Loucy (cell line): ENCODE results near the gene TDRD9.

Source experiments
- H2AFZ ChIP-seq: fragments of 200-600 bp; sonication (generic); 2 replicates; pipeline ENCODE4 v1.6.0; 2016; ENCODE audit warnings: antibody characterized with exemption, mild to moderate bottlenecking, low read length, moderate library complexity
- H3F3A ChIP-seq: fragments of 200-600 bp; 2 replicates; pipeline ENCODE4 v1.6.0; 2016; ENCODE audit warnings: antibody characterized with exemption, low read depth, mild to moderate bottlenecking
- H3K27me3 ChIP-seq: fragments of 200-600 bp; sonication (generic); 2 replicates; pipeline ENCODE4 v1.6.1; 2014; ENCODE audit warnings: low read length, mild to moderate bottlenecking; ENCODE audit not compliant: insufficient read depth, poor library complexity, severe bottlenecking
- H3K36me3 ChIP-seq: fragments of 200-600 bp; sonication (generic); 2 replicates; pipeline ENCODE4 v1.6.1; 2016; ENCODE audit warnings: low read length; ENCODE audit not compliant: insufficient read depth
- H3K4me1 ChIP-seq: fragments of 200-600 bp; sonication (generic); 2 replicates; pipeline ENCODE4 v1.5.1; 2014; ENCODE audit warnings: low read length, mild to moderate bottlenecking; ENCODE audit not compliant: insufficient read depth, poor library complexity, severe bottlenecking
- H3K4me2 ChIP-seq: fragments of 200-600 bp; sonication (generic); 2 replicates; pipeline ENCODE4 v1.6.0; 2014; ENCODE audit warnings: antibody characterized with exemption, low read length, low read depth, mild to moderate bottlenecking; ENCODE audit not compliant: poor library complexity, severe bottlenecking
- H3K4me3 ChIP-seq: fragments of 200-600 bp; sonication (generic); 2 replicates; pipeline ENCODE4 v1.5.1; 2014; ENCODE audit warnings: low read length, mild to moderate bottlenecking, mixed read lengths; ENCODE audit not compliant: poor library complexity, severe bottlenecking
- H3K79me2 ChIP-seq: fragments of 200-600 bp; sonication (generic); 2 replicates; pipeline ENCODE4 v1.6.1; 2014; ENCODE audit warnings: low read length; ENCODE audit not compliant: insufficient read depth
- H3K9ac ChIP-seq: fragments of 200-600 bp; sonication (generic); 2 replicates; pipeline ENCODE4 v1.6.0; 2014; ENCODE audit warnings: mild to moderate bottlenecking, low read depth, low read length, moderate library complexity; ENCODE audit not compliant: poor library complexity, severe bottlenecking
- H3K9me2 ChIP-seq: fragments of 200-600 bp; sonication (generic); replicated peaks from 2 replicates; pipeline ENCODE4 v1.6.1; 2016; ENCODE audit warnings: low read depth, low read length, mixed read lengths
- H3K9me3 ChIP-seq: fragments of 200-600 bp; sonication (generic); 2 replicates; pipeline ENCODE4 v1.6.1; 2014; ENCODE audit warnings: mild to moderate bottlenecking, antibody characterized with exemption, low read length, low read depth; ENCODE audit not compliant: insufficient read depth
- H4K20me1 ChIP-seq: fragments of 200-600 bp; sonication (generic); 2 replicates; pipeline ENCODE4 v1.6.0; 2014; ENCODE audit warnings: antibody characterized with exemption, low read length, mild to moderate bottlenecking; ENCODE audit not compliant: insufficient read depth, poor library complexity, severe bottlenecking
- CTCF ChIP-seq: fragments of 200-600 bp; sonication (generic); conservative IDR thresholded peaks from 2 replicates; pipeline ENCODE4 v1.5.1; 2014; ENCODE audit warnings: mild to moderate bottlenecking, antibody characterized with exemption, low read length
- EZH2phosphoT487 ChIP-seq: fragments of 200-600 bp; IDR thresholded peaks from 2 replicates; pipeline ENCODE4 v1.6.1; 2018; ENCODE audit warnings: antibody characterized with exemption, mild to moderate bottlenecking, moderate library complexity, borderline replicate concordance

The TDRD9 gene

DNA sequence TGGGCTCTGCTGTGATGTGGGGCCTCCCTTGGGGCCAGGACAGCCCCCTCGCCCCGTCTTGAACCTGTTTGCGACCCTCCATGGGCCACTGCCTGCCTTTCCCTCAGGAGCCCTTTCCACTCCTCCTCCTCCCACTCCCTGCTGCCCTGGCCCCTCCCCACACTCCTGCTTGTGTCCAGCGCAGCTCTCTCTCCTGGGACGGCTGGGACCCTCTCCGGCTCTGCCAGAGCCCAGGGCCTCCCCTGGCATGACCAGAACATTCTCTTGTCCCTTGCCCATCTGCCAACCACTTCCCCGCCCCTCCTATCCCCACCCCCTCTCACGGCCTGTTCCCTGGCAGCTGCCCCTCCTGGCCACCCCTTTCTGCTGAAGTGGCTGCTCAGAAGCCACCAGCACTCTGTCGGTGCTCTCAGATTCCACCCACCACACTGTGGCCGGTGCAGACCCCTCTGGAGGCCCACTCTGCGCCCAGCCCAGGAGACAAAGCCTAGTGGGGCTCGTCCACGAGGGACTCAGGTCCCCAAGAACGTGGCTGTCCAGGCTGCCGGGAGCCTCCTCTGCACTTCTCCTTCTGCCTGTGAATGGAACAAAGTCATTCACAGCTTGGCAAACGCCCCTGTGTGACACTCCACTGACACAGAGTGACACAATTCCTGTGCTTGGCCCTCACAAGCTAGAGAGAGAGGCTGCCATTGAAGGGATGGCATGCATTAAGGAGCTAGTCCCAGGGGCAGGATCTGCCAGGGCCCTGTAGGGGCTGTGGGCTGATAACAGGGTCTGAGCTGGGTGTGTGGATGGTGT lies 158.6 kb downstream of the TDRD9 start:
- Histone ChIP-seq H3K9me3 (no peaks in the 10 kb centered on the region), H3K9ac (no peak overlapping the region), H4K20me1 (no peaks in the 10 kb centered on the region), H3K36me3 (no peaks in the 10 kb centered on the region), H3F3A (no peaks in the 10 kb centered on the region), H3K79me2 (no peaks in the 10 kb centered on the region), H3K4me2 (no peak overlapping the region), H2AFZ (no peak overlapping the region), H3K27me3 (no peaks in the 10 kb centered on the region), H3K4me1 (no peaks in the 10 kb centered on the region), H3K9me2 (no peaks in the 10 kb centered on the region), H3K4me3 (no peak overlapping the region)
- no peak for TF ChIP-seq EZH2phosphoT487
- no peak for TF ChIP-seq CTCF

DNA sequence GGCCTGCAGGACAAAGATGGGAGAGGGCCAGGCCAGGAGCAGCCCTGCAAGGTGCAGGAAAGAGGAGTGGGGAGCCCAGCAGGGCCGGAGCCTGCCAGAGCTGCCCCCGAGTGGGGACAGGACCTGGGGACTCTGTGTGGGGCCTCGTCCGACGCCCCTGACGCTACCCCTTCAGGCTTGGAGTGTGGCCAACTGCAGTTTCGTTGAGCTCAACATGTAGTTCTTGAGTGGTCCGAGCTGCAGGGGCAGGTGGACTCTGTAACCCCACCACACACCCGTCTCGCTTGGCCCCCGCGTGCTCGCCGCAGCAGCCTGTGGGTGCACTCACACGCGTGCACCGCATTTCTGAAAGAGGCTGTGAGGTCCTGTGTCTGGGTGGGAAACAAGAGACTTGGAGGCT lies 159.2 kb downstream of the TDRD9 start:
- TF ChIP-seq CTCF: no peak
- no peak for TF ChIP-seq EZH2phosphoT487
- Histone ChIP-seq H3F3A (no peaks in the 10 kb centered on the region), H3K4me2 (no peak overlapping the region)

GRCh38 chr14:104087981-104088850 lies 160.0 kb downstream of the TDRD9 start:
- TF ChIP-seq CTCF (no peak), EZH2phosphoT487 (no peak)

More for the DNA sequence above, 159.2 kb downstream of the TDRD9 start:
- Histone ChIP-seq H2AFZ (no peak overlapping the region), H3K9me2 (no peaks in the 10 kb centered on the region), H3K9me3 (no peaks in the 10 kb centered on the region), H3K27me3 (no peaks in the 10 kb centered on the region), H3K36me3 (no peaks in the 10 kb centered on the region), H3K4me1 (no peaks in the 10 kb centered on the region), H3K4me3 (no peak overlapping the region), H3K79me2 (no peaks in the 10 kb centered on the region), H4K20me1 (no peaks in the 10 kb centered on the region), H3K9ac (no peak overlapping the region)

More at GRCh38 chr14:104087981-104088850, 160.0 kb downstream of the TDRD9 start:
- H3K36me3 ChIP-seq: no peaks in the 10 kb centered on the region
- no peak overlapping the region for H2AFZ ChIP-seq
- no peak overlapping the region for H3K4me2 ChIP-seq
- H3K79me2 ChIP-seq: no peaks in the 10 kb centered on the region
- H3K9me3 ChIP-seq: no peaks in the 10 kb centered on the region
- H3K9ac ChIP-seq: no peak overlapping the region
- H3K27me3 ChIP-seq: no peaks in the 10 kb centered on the region
- no peaks in the 10 kb centered on the region for H3F3A ChIP-seq
- no peaks in the 10 kb centered on the region for H3K9me2 ChIP-seq
- H4K20me1 ChIP-seq: no peaks in the 10 kb centered on the region
- no peak overlapping the region for H3K4me3 ChIP-seq
- H3K4me1 ChIP-seq: no peaks in the 10 kb centered on the region
